ENCODE data around the gene IGFBP7.

IGFBP7 gene

DNA sequence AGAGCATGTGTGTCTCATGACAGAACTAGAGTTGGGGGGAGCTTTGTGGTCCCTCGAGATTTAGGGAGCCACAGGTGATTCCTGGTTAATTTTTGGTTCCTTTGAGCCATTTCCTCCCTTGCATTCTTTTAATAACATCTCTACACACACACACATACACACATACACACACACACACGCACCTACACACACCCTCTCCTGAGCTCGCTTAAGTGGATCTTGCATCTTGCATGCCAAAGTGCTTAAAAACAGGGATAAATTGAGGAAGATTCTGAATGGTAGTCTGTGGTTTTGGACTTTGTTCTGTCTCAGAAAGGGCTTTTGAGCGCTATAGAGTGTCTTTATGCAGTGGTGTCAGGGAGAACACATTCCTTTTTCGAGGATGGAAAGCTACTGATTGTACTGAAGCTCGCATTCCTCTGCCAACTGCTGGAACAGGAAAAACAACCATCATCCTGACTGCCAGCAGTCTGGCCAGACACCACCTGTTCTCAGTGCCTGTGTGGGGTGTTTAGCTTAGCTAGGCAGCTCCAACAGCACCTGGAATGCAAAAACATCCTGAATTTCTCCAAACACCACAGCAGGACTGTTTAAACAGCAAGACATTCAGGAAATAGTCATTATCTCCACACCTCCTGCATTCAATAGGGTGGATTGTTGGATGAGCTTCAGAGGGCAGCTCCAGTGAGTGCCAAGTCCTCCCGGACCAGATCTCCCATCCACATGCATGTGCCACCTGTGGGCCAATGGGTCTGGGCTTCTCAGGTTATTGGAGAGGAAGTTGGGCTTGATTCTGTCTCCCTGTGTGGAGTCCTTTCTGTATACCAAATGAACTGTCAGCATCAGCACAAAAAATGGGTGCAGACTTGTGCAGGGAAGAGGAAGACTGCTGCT, 21.9 kb upstream of the IGFBP7 start:
- no peak for DNase-seq (ENCODE audit: low read depth, low spot score)

GRCh38 chr4:57129477-57129876, 19.3 kb upstream of the IGFBP7 start:
- no peak for DNase-seq (ENCODE audit: low read depth, low spot score)

DNA sequence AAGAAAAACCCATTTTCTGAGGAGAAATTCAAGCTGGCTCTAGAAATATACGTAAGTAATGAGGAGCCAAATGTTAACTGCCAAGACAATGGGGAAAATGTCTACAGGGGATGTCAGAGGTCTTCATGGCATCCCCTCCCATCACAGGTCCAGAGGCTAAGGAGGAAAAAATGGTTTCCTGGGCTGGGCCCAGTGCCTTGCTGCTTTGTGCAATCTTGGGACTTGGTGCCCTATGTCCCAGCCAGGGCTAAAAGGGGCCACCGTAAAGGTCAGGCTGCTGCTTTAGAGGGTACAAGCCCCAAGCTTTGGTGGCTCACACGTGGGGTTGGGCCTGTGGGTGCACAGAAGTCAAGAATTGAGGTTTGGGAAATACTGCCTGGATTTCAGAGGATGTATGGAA, 17.2 kb upstream of the IGFBP7 start:
- no peak for DNase-seq (ENCODE audit: low read depth, low spot score)

GRCh38 chr4:57125996-57126395, 15.8 kb upstream of the IGFBP7 start:
- DNase-seq (ENCODE audit: low read depth, low spot score): no peak

DNA sequence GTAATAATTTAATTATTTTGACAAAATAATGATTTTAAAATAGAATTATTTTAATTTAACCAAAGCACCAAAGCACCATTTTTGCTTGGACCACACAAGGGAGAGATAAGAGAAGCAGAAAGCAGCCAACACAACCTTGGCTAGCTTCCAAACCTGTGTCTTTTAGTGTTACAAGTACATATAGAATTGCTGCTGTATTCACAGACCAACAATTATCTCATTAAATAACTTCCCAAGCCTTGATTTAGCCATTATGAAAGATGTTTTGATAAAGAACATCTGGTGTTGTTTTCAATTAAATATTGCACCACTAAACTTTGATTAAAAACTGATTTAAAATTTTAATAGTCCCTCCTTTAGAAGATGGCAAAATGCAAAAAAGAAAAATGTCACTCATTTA, 14.0 kb upstream of the IGFBP7 start:
- DNase-seq (ENCODE audit: low read depth, low spot score): no peak

GRCh38 chr4:57122959-57123358, 12.8 kb upstream of the IGFBP7 start:
- no peak for DNase-seq (ENCODE audit: low read depth, low spot score)

DNA sequence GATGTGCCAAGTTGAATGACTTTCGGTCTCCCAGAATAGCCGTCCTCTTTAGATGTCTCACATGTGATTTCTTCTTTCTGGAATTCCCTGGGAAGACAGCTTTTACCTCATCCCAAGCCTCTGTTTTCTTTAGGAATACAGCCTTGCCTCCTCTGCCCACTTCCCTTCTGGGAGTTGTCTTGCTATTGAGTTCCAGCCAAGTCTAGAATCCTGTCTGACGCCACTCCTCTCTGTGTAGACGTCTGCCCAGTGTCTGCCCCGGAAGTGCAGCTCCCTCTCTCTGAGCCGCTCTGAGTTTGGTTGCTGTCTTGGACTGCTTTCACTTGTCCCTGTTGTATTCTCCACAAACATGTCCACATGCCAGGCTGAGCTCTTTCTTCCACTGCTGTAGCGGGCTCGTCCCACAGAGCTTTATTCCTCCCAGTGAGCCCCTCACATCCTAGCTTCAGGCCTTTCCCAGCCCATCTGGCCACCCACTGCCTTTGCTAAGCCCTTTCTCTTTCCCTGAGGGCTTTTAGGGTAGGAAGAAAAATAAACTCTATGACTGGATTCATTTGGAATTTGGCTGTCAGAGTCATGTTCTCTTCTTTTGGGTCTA, 9.0 kb upstream of the IGFBP7 start:
- peak; percentile 82 for DNase-seq (ENCODE audit: low read depth, low spot score)

GRCh38 chr4:57117491-57117890, 7.3 kb upstream of the IGFBP7 start:
- DNase-seq (ENCODE audit: low read depth, low spot score): no peak

- DNase-seq (ENCODE audit: low read depth, low spot score): no peak
Measured at GRCh38 chr4:57116245-57116644, 6.1 kb upstream of the IGFBP7 start.

DNA sequence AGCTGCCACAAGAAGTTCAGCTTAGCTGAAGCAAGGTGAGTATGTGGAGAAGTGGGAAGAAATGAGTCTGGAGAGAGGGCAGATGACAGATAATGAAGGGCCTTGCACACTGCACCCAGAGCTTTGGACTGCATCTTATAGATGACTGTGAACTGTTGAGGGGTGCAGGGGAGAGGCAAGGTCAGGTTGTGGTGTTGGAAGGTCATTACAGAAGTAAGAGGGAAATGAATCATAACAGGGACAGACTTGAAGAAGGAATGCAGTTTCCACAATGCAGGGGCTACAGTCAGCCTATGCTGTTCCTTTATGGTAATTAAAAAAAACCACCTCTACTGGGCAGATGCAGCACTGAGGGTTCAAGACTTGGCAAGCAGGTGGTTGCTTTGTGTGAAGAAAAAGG, 4.8 kb upstream of the IGFBP7 start:
- no peak for DNase-seq (ENCODE audit: low read depth, low spot score)

DNA sequence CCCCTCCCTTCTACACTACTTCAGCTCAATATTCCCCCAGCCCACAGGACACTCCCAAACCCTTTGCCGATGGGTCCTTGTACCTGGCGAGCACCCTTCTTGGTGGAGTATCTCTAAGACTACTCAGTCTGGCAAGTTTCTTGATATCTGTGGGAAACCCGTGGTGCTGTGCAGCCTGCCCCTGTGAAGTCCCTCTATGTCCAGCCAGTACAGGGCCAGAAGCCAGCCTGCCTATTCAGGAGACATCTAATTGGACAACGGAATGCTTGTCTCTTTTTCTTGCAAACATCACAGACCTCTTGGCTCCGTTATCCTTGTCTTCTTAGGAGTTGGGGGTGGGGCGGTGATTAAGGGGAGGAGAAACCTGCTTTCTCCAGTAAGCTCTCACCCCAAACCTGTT, 3.7 kb upstream of the IGFBP7 start:
- no peak for DNase-seq (ENCODE audit: low read depth, low spot score)

DNA sequence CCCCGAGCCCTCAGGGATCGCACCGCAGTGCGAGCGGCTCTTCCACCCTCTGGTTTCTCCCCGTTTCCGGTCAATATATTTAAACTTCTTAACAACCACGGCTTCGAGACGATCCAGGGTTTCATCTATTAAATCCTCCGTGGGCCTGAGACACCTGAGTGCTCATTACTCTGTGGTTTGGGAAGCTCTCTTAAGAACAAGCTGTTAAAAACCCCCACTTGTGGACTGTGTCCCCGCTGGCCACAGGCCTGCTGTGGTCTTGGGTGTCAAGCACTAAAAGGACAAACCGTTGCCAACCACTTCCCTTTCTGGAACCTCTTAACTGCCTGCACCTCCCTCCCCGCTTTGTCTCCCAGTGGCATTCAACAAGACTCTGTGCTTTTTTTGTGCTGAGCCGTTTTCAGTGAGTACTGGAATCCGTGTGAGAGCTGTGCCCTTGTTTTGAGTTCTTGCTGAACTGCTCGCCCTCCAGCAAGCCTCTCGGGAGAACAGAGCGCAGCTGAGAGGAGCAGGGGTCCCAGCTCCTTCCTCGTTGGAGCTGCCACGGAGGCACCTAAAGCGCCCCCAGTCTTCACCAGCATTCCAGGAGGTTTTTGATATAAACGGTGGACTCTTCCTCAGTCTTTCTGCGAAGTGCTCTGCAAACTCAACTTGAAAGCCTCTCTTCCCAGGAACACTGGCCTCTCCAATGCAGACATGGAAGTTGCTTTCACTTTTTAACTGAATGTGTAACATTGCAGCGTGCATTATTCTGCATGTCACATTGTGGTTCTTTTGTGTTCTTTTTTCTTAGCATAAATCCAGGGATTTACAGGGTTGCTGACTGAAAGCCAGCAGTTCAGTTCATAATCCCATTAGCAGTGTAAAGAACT, 691 bp upstream of the IGFBP7 start:
- peak; percentile 71 for DNase-seq (ENCODE audit: low read depth, low spot score)

- DNase-seq (ENCODE audit: low read depth, low spot score): no peak
Measured at GRCh38 chr4:57109411-57109846, 756 bp downstream of the IGFBP7 start.

- no peak for DNase-seq (ENCODE audit: low read depth, low spot score)
Measured at GRCh38 chr4:57106181-57106580, 4.0 kb downstream of the IGFBP7 start.

GRCh38 chr4:57104706-57105560, 5.3 kb downstream of the IGFBP7 start:
- DNase-seq (ENCODE audit: low read depth, low spot score): no peak

DNA sequence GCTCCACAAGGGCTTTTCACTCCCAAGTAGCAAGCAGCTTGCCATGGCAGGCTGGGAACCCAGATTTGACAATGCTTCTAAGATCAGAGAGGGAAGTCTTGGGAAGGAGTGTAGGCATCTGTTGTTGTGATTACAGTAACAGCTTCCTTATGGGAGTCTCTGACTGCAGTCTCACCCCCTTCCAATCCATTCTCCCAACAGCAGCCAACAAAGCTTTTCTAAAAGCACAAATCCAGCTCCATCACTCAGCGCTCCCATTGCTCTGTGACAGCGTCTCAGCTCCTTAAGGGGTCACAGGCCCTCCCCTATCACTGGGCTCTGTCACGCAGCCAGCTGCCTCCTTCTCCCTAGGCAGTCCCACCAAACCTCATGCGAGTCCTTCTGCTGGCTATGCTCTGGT, 7.1 kb downstream of the IGFBP7 start:
- no peak for DNase-seq (ENCODE audit: low read depth, low spot score)

DNA sequence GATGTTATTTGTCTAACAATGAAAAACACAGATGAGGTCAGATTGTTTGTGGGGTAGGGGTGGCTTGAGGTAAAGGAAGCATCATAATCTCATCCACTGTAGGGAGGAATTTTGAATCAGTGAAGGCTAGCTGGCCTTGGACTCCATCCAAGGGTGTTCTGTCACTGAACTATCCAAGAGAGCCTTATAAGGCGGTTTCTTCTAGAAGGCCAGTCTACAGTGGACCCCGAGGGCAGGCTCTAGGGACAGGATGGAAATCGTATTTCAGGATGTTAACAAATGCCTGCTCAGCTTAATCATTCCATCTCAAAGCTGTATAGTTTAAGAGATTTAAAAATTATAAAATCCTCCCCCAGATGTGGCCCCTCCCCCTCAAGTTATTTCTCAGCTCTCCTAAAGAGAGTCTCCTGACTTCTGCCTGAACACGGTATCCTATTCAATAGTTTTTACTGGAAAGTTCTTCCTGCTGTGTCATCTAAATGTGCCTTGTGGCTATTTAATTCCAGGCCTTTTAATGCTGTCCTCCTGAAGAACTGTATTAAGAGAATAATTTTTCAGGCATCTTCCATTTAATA, 8.0 kb downstream of the IGFBP7 start:
- peak; percentile 82 for DNase-seq (ENCODE audit: low read depth, low spot score)

DNA sequence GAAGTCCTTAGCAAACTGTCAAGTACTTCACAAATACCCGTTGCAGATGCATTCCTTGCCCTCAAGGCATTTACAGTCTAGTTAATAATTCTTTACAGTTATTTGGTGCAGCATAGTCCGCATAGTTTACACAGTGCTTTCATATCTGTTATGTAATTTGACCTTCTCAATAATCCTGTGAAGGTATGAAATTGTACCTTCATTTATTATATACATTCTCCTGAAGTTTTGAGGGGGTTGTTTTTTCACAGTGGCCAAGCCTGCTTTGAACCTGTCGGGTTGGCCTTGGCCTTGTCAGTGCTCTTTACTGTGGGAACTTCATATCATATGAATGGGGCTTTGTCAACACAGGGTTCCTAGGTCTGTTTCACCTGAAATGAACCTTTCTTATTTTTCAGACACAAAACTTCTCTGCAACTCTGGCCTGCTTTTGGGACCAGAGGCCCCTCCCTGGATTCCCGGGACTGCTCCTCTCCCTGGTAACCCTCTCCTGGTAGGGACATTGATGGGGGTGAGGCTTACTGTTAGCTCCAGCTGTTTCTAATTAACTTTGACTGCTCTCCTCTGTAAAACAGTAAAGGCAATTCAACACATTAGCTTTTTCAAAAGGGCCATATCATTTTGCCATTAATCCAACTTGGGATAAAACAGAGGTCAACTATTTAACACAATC, 9.1 kb downstream of the IGFBP7 start:
- DNase-seq (ENCODE audit: low read depth, low spot score): no peak

DNA sequence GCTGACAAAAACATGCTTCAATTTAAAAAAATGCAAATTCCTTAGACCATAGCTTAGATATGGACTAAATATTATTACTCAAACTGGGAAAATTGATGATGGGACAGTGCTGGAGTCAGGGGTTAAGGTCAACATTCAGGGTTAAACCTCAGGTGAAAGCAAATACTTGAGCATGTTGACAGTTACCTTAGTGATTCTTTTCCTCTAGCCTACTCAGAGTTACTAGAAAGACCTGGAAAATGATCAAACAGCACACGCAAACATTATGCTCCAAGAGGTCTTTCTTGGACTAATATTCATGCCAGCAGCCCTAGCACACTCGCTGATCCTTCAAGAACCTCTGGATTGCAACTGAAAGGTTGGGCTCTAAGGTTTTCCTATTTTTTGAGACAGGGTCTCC, 10.8 kb downstream of the IGFBP7 start:
- DNase-seq (ENCODE audit: low read depth, low spot score): no peak

DNA sequence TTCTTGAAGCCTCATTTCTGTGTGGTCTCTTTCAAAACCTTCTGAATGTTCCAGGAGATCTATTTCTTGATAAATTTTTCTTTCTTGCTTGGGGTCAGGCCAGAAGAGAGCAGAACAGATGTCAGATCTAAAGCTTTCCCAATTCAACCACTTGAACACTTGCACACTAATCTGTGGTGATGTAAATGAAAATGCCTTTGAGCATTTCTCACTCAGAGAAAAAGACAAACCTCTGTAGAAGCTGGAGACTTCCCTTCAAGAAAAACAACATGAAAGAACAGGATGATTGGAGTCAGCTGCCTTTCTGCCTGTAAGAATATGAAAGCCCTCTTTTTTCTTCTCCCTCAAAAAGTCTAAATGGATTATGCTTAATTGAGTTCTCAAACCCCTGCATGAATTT, 11.2 kb downstream of the IGFBP7 start:
- DNase-seq (ENCODE audit: low read depth, low spot score): no peak
